Neural cell (in vitro differentiated cells): ENCODE data around the gene MSH4.
"Not testable (repeated sequence)": the region's sequence is repeated elsewhere in the genome, so short reads cannot be mapped to it uniquely, and the experiment has no call there.

Experiments used
- CTCF ChIP-seq: fragments of 450-650 bp; IDR thresholded peaks from 2 replicates; pipeline ENCODE4 v1.5.1; 2014; ENCODE audit warnings: antibody characterized with exemption, mild to moderate bottlenecking, moderate library complexity; ENCODE audit not compliant: poor library complexity, severe bottlenecking
- EP300 ChIP-seq: fragments of 450-650 bp; conservative IDR thresholded peaks from 2 replicates; pipeline ENCODE4 v1.6.1; 2014; ENCODE audit warnings: antibody characterized with exemption, mild to moderate bottlenecking, moderate library complexity; ENCODE audit not compliant: poor library complexity, severe bottlenecking
- EZH2 ChIP-seq: fragments of 200-600, 300-800 bp; shearing (Covaris generic), sonication (generic); IDR thresholded peaks from 2 replicates; pipeline ENCODE4 v1.6.1; 2014; ENCODE audit warnings: antibody characterized with exemption, low read length, borderline replicate concordance, mild to moderate bottlenecking; ENCODE audit not compliant: insufficient read depth, poor library complexity, severe bottlenecking
- POLR2AphosphoS5 ChIP-seq: IDR thresholded peaks from 2 replicates; pipeline ENCODE4 v1.6.1; 2012
- RAD21 ChIP-seq: fragments of 450-650 bp; conservative IDR thresholded peaks from 2 replicates; pipeline ENCODE4 v1.6.1; 2014; ENCODE audit warnings: antibody characterized with exemption, mild to moderate bottlenecking, moderate library complexity
- REST ChIP-seq: IDR thresholded peaks from 2 replicates; pipeline ENCODE4 v1.6.1; 2012; ENCODE audit warnings: borderline replicate concordance
- SMC3 ChIP-seq: fragments of 450-650 bp; conservative IDR thresholded peaks from 2 replicates; pipeline ENCODE4 v1.6.1; 2014; ENCODE audit warnings: antibody characterized with exemption, mild to moderate bottlenecking, moderate library complexity; ENCODE audit not compliant: poor library complexity
- TAF1 ChIP-seq: IDR thresholded peaks from 2 replicates; pipeline ENCODE4 v1.6.1; 2012; ENCODE audit warnings: low read depth

GRCh38 chr1:75757210-75757609 is 39.5 kb upstream of the MSH4 start:
- TF ChIP-seq SMC3, CTCF, EP300, EZH2, POLR2AphosphoS5, REST, RAD21, TAF1: not testable (repeated sequence)
